NB4 (cell line): ENCODE data around the gene MAN1B1.

Experiments
- CTCF ChIP-seq: IDR thresholded peaks from one replicate; pipeline ENCODE4 v1.5.1; 2012; ENCODE audit warnings: low read depth, low read length
- POLR2A ChIP-seq: IDR thresholded peaks from 2 replicates; pipeline ENCODE4 v1.6.1; 2011; ENCODE audit warnings: mild to moderate bottlenecking; ENCODE audit not compliant: insufficient read length; ENCODE audit errors: extremely low read depth

- no peak for TF ChIP-seq CTCF
- no peak for TF ChIP-seq POLR2A
These were observed 42.2 kb downstream of the MAN1B1 start for GRCh38 chr9:137128862-137129455.
